HG03135 (cell line): ENCODE data around the gene INPP4B.

Experiments
- ATAC-seq: cut with Tn5 transposase; IDR thresholded peaks from one replicate; pipeline ENCODE4 v1.9.1; 2021; ENCODE audit warnings: mild to moderate bottlenecking, moderate library complexity; ENCODE audit not compliant: unreplicated experiment

INPP4B gene

DNA sequence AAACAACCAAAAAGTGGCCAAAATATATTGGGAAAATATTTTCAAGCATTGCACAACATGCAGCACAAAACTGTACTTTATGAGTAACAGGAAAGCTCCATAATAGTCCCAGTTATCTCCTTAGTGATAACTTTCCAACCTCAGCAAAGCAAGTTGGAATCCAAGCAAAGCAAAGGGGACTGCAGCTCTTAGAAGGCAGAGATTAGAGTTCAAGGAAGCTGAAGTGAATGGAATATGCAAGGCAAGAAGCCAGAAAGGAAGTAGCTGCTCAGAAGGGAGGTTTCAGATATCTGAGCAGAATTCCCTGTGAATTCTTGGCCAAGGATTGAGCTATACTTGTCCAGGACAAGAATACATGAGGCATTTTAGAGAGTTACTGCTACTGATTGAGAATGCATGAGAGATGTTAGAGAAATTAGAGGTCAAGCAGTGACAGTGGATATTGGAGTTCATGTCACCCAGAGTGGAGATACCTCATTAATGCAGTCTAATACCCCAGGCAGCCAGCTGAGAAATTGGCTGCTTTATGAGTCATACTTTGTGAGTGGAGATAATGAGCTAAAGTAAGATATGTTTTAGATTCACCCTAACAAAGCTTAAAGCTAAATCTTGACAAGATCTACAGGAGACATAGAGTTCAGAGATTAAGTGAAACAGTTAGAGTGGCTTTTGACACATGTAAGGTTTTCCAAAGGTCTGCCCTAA lies 102.8 kb downstream of the INPP4B start:
- no peak for ATAC-seq

- ATAC-seq: no peak
Observed at GRCh38 chr4:142741995-142742394, 104.1 kb downstream of the INPP4B start.

- ATAC-seq: no peak
Observed at GRCh38 chr4:142728233-142728632, 117.9 kb downstream of the INPP4B start.

DNA sequence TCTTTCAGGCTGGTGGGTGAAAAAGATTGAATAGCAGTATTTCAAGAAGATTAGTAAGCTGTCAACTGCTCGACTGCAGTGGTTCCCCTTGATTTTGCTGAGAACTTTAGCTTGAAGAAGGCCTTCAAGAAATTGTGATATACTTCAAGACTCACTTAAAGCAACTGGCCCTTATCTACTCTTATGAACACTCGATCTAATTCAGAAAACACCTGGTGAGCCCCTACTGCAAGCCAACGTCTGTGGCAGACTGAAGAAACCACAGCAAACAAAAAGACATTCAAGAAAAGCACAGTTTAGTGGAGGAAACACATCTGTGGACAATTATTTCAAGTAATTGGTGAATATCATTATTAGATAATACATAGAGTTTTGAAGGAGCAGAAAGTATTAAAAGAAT lies 119.0 kb downstream of the INPP4B start:
- no peak for ATAC-seq

GRCh38 chr4:142725886-142726285 lies 120.2 kb downstream of the INPP4B start:
- no peak for ATAC-seq

- ATAC-seq: no peak
Observed at GRCh38 chr4:142721187-142721586, 124.9 kb downstream of the INPP4B start.

DNA sequence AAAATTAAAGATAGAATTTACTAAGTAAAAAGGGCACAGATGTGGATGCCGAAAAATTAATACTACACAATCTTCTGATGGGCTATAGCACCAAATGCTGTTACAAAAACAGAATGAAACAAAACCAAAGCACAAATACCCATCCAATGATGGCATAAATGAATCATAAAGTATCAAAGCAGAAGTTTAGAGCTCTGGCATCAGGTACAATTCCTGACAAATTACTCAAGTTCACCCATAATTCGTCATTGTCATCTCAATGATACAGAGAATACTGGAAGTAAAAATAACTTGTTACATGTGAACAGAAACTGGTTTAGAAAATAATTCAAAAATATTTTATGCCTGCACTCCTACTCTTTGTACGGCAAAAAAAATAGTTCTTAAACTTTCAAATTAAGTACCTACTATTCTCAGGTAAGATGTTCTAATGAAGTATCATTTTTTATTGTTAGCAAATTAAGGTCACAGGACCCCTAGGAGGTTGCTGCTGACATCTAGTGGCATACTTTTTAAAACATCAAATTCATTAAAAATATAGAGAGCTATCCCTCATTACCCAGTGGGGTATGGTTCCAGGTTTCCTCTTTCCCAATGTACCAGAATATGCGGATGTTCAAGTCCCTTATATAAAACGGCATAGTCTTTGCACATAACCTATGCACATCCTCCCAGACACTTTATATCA lies 126.1 kb downstream of the INPP4B start:
- no peak for ATAC-seq

DNA sequence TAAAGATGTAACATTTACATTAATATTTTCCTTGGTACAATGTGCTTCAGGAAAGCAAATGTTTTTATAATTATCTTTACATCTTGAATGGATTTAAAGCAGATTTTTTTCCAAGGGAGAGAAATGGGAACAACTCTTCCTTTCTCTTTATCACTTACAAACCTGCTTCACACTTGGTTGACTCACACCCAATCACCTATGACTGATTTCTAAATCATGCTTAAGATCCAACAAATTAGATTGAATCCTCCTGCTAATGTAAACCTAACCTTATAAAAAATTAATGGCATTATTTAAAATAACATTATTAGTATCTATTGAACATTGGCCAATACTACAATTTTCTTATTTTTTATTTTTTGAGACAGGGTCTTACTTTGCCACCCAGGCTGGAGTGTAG lies 127.1 kb downstream of the INPP4B start:
- no peak for ATAC-seq

- ATAC-seq: no peak
Observed at GRCh38 chr4:142715727-142716126, 130.4 kb downstream of the INPP4B start.

- ATAC-seq: no peak
Observed at GRCh38 chr4:142713282-142714030, 132.6 kb downstream of the INPP4B start.

DNA sequence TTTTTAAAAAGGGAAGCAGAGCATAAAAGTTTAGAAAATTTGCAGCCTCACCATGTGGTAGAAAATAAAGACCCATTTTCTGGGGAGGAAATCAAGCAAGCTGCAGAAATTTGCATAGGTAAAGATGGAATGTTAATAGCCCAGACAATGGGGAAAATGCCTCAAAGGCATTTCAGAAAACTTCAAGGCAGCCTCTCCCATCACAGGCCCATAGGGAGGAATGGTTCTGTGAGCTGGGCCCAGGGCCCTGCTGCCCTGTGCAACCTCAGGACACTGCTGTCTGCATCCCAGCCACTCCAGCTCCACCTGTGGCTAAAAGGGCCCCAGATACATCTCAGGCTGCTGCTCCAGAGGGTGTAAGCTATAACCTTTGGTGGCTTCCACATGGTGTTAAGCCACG lies 137.9 kb downstream of the INPP4B start:
- no peak for ATAC-seq

DNA sequence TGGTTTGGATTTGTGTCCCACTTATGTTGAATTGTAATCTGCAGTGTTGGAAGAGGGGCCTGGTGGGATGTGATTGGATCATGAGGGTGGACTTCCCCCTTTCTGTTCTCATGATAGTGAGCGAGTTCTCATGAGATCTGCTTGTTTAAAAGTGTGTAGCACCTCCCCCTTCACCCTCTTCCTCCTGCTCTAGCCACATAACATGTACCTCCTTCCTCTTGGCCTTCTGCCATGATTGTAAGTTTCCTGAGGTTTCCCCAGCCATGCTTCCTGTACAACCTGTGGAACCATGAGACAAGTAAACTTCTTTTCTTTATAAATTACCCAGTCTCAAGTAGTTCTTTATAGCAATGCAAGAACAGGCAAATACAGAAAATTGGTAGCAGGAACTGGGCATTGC lies 138.7 kb downstream of the INPP4B start:
- ATAC-seq: no peak

GRCh38 chr4:142706381-142706780 lies 139.7 kb downstream of the INPP4B start:
- ATAC-seq: no peak

DNA sequence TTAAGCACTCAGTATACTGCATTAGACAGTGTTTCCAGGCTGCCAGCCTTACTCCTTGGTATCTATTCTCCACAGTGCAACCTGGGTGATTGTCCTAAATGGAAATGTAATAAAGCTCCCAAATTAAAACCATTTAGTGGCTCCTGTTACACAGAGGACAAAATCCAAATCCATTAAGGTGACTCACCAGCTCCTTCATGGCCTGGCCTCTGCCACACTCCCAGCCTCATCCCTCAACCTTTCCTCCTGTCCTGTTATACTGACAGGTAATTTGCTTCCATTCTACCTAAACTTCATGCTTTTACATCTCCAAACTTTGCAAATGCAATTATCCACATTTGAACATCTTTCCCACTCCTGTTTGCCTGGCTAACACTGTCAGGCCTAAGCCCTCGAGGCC lies 140.3 kb downstream of the INPP4B start:
- ATAC-seq: no peak

DNA sequence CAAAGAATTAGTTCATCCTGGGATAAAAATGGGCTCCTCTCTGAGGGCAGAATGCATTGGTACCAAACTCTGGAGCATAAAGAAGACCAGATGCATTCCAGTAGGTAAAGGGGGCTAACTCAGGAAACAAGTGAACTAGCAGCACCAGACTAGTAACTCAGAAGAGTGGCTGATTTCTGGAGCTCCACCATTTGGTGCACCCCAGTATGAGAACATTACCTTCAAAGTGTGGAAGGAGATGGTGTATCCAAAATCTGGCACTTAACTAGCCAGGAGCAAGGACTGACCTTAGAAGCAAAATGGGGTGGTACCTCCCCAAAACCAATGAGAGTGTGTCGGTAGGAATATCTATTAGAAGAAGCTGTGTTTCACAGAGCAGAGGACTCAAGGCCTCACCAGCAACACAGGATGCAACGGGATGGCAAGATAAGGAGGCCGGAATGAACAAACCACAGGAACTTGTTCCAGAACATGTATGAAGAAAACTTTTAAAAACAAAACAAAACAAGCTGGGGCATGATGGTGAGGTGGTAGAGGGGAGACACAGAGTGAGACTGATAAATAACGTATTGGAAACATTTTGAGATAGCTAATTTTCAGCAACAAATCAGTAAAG lies 142.3 kb downstream of the INPP4B start:
- ATAC-seq: no peak

- ATAC-seq: no peak
Observed at GRCh38 chr4:142701017-142701416, 145.1 kb downstream of the INPP4B start.

DNA sequence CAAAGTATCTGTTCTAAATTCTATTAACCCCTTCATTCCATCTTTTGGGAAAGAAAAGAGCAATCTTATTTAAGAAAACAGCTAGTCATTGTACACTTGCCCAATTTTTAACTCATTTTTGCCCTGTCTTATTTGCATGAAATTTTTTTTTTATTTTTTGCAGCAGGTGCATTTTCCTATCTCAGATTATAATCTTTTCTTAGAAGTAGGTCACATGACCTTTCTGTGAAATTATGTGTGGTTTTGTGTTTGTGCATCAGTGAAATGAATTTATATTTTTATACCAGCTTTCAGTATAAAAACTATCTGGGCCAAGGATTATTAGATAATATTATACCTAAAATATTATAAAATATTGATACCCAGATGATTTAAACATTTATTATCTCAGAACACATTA lies 145.6 kb downstream of the INPP4B start:
- no peak for ATAC-seq

GRCh38 chr4:142698552-142698951 lies 147.5 kb downstream of the INPP4B start:
- ATAC-seq: no peak

- no peak for ATAC-seq
Observed at GRCh38 chr4:142697928-142698327, 148.2 kb downstream of the INPP4B start.

GRCh38 chr4:142697320-142697719 lies 148.8 kb downstream of the INPP4B start:
- ATAC-seq: no peak

DNA sequence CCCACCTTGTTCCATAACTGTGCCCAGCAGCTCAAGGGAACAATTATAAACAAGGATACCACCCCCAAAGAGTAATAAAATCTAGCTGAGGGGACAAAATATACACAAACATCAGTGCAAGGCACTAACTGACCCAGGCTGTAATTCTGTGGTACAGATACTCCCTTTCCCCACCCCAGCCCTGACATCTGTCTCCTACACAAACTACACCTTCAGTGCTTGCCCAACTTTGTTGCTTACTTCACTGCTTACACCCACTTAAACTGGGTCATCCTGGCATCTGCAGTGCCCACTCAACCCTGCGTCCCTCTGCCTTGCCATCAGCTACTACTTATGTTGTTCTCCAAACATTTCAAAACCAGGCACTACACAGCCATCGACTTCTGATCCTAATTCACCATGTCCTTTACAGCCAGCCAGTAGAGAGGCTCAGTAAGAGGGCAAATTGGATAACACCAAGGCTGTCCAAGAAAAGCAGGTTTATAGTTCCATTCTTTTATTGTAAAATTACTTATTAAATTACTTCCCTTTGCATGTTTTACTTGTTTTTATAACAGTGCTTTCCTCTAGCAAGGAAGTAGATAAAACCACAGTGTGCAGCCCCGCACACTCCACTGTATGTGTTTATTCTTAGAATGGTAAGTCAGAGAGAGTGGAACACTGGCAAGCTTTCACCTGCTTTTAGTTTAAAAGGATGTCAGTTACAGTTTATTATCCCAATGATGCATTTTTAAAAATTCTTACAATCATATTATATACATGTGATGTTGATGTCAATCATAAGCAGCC lies 149.6 kb downstream of the INPP4B start:
- ATAC-seq: no peak
